Stimulated activated CD4-positive, alpha-beta T cell treated with anti-CD3 and anti-CD28 coated beads, Interleukin-4, amount 100 ng/mL, for 48 hours (primary cell): ENCODE data around the gene HSPA1B.
"Not testable (repeated sequence)": the region's sequence is repeated elsewhere in the genome, so short reads cannot be mapped to it uniquely, and the experiment has no call there.

ENCODE experiments used
- DNase-seq, 2 donors: peaks; one replicate each; pipeline ENCODE4 v3.0.0-alpha.2; 2020; ENCODE audit warnings: low read depth in 2 of 2

HSPA1B gene

GRCh38 chr6:31858707-31859106 lies 31.2 kb downstream of the HSPA1B start:
- DNase-seq = no peak

GRCh38 chr6:31859923-31860322 lies 32.4 kb downstream of the HSPA1B start:
- DNase-seq = no peak

- DNase-seq = no peak
Measured at GRCh38 chr6:31860349-31860748, 32.8 kb downstream of the HSPA1B start.

- no peak for DNase-seq
Measured at GRCh38 chr6:31861150-31861549, 33.6 kb downstream of the HSPA1B start.

- no peak for DNase-seq
Measured at GRCh38 chr6:31861919-31862343, 34.4 kb downstream of the HSPA1B start.

GRCh38 chr6:31862344-31863235 lies 35.1 kb downstream of the HSPA1B start, which contains the start of gene NEU1:
Gene NEU1 (minus strand): TSS chr6:31862821. CDS start chr6:31862776, 45 bp downstream.
- peak; percentile 95 to 99 for DNase-seq

GRCh38 chr6:31864123-31864562 lies 36.6 kb downstream of the HSPA1B start:
- not testable (repeated sequence) for DNase-seq

GRCh38 chr6:31864818-31865204 lies 37.3 kb downstream of the HSPA1B start:
- no peak for DNase-seq

GRCh38 chr6:31865205-31866118 lies 37.9 kb downstream of the HSPA1B start:
- DNase-seq = no peak

GRCh38 chr6:31868658-31868971 lies 41.1 kb downstream of the HSPA1B start:
- not testable (repeated sequence) for DNase-seq

GRCh38 chr6:31869343-31869742 lies 41.8 kb downstream of the HSPA1B start:
- no peak for DNase-seq

GRCh38 chr6:31870385-31870921 lies 42.9 kb downstream of the HSPA1B start:
- DNase-seq = no peak

GRCh38 chr6:31871046-31871659 lies 43.6 kb downstream of the HSPA1B start:
- no peak for DNase-seq

GRCh38 chr6:31874084-31874670 lies 46.6 kb downstream of the HSPA1B start:
- DNase-seq = no peak

- DNase-seq = no peak
Measured at GRCh38 chr6:31874836-31875572, 47.5 kb downstream of the HSPA1B start.

- no peak for DNase-seq
Measured at GRCh38 chr6:31875877-31876276, 48.3 kb downstream of the HSPA1B start.

- no peak for DNase-seq
Measured at GRCh38 chr6:31876357-31876756, 48.8 kb downstream of the HSPA1B start.

- DNase-seq = no peak
Measured at GRCh38 chr6:31877125-31877650, 49.6 kb downstream of the HSPA1B start.

- DNase-seq = no peak
Measured at GRCh38 chr6:31877651-31878161, 50.2 kb downstream of the HSPA1B start.

GRCh38 chr6:31878222-31878621 lies 50.7 kb downstream of the HSPA1B start:
- no peak for DNase-seq
